ENCODE data around the gene HMCN1.

GRCh38 chr1:185727726-185728125 lies 6.5 kb upstream of the HMCN1 start:
- TF ChIP-seq CTCF (IDR thresholded peaks at IDR 0.05; ENCODE audit: low read length), result no peak
- TF ChIP-seq EZH2phosphoT487 (IDR thresholded peaks at IDR 0.05; ENCODE audit: low read length), result no peak
